ENCODE results near the gene PRDX3. TPM values are rescaled to one million over a fixed set of nuclear protein-coding genes. Genes with fewer than 3 reads are reported as not detected.
A peak's percentile ranks its signal among the peaks of the same experiment; 100 is the strongest.
"Not testable (repeated sequence)": the region's sequence is repeated elsewhere in the genome, so short reads cannot be mapped to it uniquely, and the experiment has no call there.

The PRDX3 gene
- total RNA-seq, 1 donor from 2014 or later = 103 TPM

DNA sequence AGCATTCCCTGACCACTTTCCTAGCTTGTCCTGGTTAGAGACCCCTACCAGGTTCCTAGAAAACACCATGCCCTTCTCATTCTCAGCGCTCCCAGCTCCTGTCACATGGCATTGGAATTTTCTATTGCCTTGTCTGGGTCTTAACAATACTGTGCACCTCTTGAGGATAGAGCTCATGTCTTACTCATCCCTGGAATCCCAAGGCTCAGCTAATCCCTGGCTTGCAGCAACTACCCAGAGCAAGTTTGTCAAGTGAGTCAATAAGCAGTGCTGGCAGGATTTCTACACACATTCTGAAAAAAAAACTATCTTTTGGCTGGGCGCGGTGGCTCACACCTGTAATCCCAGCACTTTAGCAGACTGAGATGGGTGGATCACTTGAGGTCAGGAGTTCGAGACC lies 11.7 kb upstream of the PRDX3 start:
- Mint-ChIP-seq H3K4me3 (ENCODE audit: unreplicated experiment) (no peak overlapping the region), H3K27ac (ENCODE audit: unreplicated experiment) (no peak overlapping the region), H3K4me1 (ENCODE audit: low read depth, unreplicated experiment) (no peaks in the 10 kb centered on the region), H3K36me3 (ENCODE audit: unreplicated experiment) (peaks cover 5% of the 10 kb centered on the region), H3K27me3 (ENCODE audit: unreplicated experiment) (no peaks in the 10 kb centered on the region), H3K9me3 (ENCODE audit: unreplicated experiment) (peaks cover 1% of the 10 kb centered on the region)
- no peak for TF ChIP-seq CTCF (IDR thresholded peaks at IDR 0.05; ENCODE audit: partially characterized antibody, unreplicated experiment)
- no peak for DNase-seq

DNA sequence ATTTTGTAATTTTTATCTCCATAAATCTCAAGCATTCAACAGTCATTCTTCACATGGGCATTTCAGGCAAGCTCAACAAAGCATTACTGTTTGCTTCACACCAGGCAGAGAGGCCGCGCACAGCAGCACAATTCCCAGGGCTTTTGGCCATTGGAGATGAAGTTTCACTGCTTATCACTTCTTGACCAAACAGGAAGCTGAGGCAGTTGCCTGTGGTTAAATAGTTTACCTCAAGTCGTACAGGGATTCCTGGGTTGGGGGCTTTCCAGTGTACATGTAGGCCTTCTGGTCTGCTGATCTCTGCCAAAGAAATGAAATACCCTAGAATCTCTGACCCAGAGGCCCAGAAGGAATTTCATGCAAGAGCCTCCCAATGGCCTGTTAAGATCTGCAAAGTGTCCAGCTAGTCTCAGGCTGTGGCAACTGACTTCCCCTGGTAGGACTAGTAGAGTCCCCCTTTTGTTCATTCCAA lies 11.2 kb upstream of the PRDX3 start:
- Mint-ChIP-seq H3K4me3 (ENCODE audit: unreplicated experiment) (no peak overlapping the region), H3K27me3 (ENCODE audit: unreplicated experiment) (no peaks in the 10 kb centered on the region), H3K4me1 (ENCODE audit: low read depth, unreplicated experiment) (no peaks in the 10 kb centered on the region), H3K36me3 (ENCODE audit: unreplicated experiment) (peaks cover 5% of the 10 kb centered on the region), H3K27ac (ENCODE audit: unreplicated experiment) (no peak overlapping the region), H3K9me3 (ENCODE audit: unreplicated experiment) (no peaks in the 10 kb centered on the region)
- TF ChIP-seq CTCF (IDR thresholded peaks at IDR 0.05; ENCODE audit: partially characterized antibody, unreplicated experiment) = no peak
- DNase-seq = no peak

DNA sequence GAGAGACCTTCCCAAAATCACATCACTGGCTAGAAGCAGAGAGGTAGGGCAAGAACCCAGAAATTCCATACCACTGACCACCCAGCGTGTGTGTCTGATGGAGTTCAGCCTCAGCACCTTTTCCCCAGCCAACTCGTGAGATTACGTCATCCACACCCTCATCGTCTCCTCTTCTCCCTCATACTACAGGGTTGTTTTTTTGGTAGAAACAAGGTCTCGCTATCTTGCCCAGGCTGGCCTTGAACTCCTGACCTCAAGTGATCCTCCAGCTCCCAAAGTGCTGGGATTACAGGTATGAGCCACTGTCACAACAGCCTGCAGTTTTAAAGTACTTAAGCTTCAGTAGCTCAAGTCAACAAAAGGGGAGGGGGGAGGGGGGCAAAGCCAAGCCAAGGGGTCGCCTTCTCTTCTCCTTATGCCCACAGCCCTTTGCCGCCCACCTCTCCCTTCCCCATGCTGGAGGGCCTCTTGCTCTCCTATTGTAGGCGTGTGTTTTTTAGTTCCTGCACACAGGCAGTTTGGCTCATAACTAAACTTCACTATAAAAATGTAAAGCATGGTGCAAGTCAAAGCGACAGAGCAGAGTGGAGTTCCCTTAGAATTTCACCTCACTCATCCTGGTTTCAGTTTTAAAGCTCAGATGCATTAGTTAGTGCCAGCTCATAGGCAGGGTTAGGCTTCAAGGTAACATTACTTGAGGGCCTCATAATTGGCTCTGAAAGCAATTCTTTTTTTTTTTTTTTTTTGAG lies 5.2 kb upstream of the PRDX3 start:
- TF ChIP-seq CTCF (IDR thresholded peaks at IDR 0.05; ENCODE audit: partially characterized antibody, unreplicated experiment) = no peak

DNA sequence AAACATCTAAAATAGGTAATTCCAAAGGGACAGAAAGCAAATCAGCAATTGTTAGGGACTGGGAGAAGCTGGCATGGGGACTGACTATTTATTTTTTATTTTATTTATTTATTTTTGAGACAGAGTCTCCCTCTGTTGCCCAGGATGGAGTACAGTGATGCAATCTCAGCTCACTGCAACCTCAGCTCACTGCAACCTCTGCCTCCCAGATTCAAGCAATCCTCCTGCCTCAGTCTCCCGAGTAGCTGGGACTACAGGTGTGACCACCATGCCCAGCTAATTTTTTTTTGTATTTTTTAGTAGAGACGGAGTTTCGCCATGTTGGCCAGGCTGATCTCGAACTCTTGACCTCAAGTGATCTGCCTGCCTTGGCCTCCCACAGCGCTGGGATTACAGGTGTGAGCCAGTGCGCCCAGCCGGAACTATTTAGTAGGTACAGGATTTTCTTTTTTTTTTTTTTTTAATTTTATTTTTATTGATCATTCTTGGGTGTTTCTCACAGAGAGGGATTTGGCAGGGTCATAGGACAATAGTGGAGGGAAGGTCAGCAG lies 2.3 kb upstream of the PRDX3 start:
- H3K4me3 Mint-ChIP-seq (ENCODE audit: unreplicated experiment); H3K27me3 Mint-ChIP-seq (ENCODE audit: unreplicated experiment); DNase-seq; H3K36me3 Mint-ChIP-seq (ENCODE audit: unreplicated experiment); H3K9me3 Mint-ChIP-seq (ENCODE audit: unreplicated experiment); H3K27ac Mint-ChIP-seq (ENCODE audit: unreplicated experiment): not testable (repeated sequence)
- peaks cover 12% of the 10 kb centered on the region for H3K4me1 Mint-ChIP-seq (ENCODE audit: low read depth, unreplicated experiment)

More for the DNA sequence above, 5.2 kb upstream of the PRDX3 start:
- Mint-ChIP-seq H3K4me1 (ENCODE audit: low read depth, unreplicated experiment) (peaks cover 1% of the 10 kb centered on the region), H3K36me3 (ENCODE audit: unreplicated experiment) (no peaks in the 10 kb centered on the region), H3K27me3 (ENCODE audit: unreplicated experiment) (peaks cover 3% of the 10 kb centered on the region), H3K27ac (ENCODE audit: unreplicated experiment) (no peak overlapping the region), H3K9me3 (ENCODE audit: unreplicated experiment) (peaks cover 5% of the 10 kb centered on the region), H3K4me3 (ENCODE audit: unreplicated experiment) (no peak overlapping the region)
- DNase-seq = no peak

- Mint-ChIP-seq H3K4me3 (ENCODE audit: unreplicated experiment) (peak overlapping the region; percentile 98), H3K9me3 (ENCODE audit: unreplicated experiment) (peaks cover 11% of the 10 kb centered on the region), H3K27me3 (ENCODE audit: unreplicated experiment) (peaks cover 8% of the 10 kb centered on the region), H3K4me1 (ENCODE audit: low read depth, unreplicated experiment) (peaks cover 20% of the 10 kb centered on the region), H3K36me3 (ENCODE audit: unreplicated experiment) (no peaks in the 10 kb centered on the region), H3K27ac (ENCODE audit: unreplicated experiment) (peak overlapping the region; percentile 95)
- DNase-seq = no peak
- no peak for TF ChIP-seq CTCF (IDR thresholded peaks at IDR 0.05; ENCODE audit: partially characterized antibody, unreplicated experiment)
Observed at GRCh38 chr10:119177708-119178371, 772 bp downstream of the PRDX3 start.
